Eye (tissue), 1 donor: ENCODE data around the gene FFAR2.
"Not testable (repeated sequence)": the region's sequence is repeated elsewhere in the genome, so short reads cannot be mapped to it uniquely, and the experiment has no call there.

Source experiments
- DNase-seq: peaks from one replicate; pipeline ENCODE4 v3.0.0-alpha.2; 2015

The FFAR2 gene

DNA sequence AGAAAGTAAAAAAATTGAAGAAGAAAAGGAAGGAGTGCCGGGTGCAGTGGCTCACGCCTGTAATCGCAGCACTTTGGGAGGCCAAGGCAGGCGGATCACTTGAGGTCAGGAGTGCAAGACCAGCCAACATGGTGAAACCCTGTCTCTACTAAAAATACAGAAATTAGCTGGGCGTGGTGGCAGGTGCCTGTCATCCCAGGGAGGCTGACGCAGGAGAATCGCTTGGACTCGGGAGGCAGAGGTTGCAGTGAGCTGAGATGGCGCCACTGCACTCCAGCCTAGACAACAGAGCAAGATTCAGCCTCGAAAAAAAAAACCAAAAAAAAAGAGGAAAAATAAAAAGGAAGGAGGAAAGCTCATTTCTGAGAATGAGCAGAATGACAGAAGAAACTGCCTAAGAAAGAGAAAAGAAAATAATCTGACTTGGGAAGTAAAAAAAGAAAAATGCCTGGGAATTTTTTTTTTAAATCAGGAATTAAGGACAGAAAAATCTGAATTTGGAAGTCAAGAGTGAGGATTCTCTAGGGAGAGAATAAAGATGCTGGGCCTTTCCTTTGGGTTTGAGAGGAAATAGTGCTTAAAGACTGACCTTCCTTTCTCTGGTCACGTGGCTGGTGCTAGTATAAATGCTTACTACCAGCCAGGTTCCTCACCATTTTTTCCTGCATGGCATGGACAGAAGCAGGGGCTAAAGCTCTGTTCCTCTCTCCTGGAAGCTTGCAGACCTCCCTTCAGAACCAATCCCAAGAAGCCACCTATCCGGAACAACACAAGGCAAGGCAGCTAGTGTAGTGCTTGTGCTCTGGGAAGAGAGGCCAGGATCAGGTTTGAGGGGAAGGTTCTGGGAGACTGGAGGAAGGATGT is at the start of gene FFAR2:
Gene FFAR2, plus strand, starts transcription at position 652 of the 864 bp plus-strand sequence. CDS start 1,458 bp downstream, outside the sequence.
- DNase-seq = no peak

DNA sequence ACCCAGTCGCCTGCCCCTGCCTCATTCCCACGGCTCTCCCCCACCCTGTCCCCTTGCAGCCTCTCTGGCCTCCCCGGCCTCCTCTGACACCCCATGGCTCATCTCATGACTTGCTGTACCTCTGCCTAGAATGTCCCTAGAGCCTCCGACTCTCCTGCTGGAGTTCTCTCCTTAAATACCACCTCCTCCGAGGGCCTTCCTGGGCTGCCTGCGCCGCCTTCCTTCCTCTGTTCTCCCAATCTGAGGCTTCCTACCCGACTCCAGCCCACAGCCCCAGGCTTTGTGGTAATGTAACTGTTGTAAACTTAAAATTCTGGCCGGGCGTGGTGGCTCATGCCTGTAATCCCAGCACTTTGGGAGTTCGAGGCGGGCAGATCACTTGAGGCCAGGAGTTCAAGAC is 49.5 kb upstream of the FFAR2 start:
- DNase-seq = no peak

DNA sequence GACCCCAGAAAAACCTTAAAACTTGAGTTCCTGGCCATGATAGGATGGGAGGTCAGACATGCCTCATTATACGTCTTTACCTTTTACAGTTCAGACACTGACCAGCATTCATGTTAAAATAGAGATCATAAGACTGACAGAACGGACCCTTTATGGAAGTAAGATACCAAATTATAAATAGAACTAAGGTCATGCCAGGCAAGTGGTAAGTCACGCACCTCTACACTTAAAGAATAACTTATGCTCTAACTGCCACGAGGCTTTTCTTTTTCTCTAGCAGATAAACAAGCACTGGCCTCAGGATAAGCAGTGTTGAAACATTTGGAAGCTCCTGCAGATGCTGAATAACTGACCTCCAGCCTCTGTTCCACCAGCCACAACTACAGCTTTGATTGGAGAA is 48.8 kb upstream of the FFAR2 start:
- DNase-seq = no peak

DNA sequence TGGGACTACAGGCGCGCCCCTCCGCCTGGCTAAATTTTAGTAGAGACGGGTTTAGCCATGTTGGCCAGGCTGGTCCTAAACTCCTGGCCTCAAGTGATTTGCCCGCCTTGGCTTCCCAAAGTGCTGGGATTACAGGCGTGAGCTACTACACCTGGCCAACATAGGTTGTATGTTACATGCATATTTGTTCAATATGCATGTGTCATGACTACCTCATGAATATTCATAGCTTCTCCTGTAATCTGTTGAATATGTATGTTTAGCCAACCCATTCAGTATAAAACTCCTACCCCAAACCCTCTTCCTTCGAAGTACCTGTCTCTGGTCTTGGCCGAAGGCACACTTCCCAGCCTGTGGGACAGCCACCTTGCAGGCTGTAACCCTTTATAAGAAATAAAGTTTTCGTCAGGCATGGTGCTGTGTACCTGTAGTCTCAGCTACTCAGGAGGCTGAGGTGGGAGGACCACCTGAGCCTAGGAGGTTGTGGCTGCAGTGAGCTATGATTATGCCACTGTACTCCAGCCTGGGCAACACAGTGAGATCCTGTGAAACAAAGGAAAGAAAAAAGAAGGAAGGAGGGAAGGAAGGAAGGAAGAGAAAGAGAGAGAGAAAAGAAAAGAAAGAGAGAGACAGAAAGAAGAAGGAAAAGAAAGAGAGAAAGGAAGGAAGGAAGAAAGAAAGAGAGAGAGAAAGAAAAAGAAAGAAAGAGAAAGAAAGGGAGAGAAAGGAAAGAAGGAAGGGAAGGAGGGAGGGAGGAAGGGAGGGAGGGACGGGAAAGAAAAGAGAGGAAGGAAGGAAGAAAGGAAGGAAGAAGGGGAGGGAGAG is 47.9 kb upstream of the FFAR2 start:
- no peak for DNase-seq

DNA sequence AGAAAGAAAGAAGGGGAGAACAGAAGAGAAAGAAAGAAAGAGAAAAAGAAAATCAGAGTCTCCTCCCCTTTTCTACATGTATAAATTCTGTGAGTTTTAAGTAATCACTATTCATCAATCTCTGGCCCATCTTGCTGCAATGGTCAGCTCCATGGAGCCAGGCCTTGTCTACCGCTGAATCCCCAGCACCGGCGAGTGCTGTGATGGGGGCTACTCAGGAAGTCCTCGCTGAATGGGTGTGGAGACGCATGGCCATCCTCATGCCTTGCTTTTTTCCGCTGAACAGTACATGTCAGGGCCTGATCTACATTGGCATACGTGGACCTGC is 47.3 kb upstream of the FFAR2 start:
- DNase-seq = no peak

DNA sequence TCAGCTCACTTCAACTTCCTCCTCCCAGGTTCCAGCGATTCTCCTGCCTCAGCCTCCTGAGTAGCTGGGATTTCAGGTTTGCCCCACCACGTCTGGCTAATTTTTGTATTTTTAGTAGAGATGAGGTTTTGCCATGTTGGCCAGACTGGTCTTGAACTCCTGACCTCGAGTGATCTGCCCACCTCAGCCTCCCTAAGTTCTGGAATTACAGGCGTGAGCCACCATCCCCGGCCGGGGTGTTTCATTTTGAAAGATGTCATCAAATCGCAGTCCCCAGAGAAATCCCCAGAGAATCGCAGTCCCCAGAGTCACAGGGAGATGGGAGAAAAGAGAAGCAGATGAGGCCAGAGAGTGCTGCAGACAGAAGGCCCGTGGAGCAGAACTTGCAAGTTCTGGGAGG is 46.6 kb upstream of the FFAR2 start:
- DNase-seq = not testable (repeated sequence)

DNA sequence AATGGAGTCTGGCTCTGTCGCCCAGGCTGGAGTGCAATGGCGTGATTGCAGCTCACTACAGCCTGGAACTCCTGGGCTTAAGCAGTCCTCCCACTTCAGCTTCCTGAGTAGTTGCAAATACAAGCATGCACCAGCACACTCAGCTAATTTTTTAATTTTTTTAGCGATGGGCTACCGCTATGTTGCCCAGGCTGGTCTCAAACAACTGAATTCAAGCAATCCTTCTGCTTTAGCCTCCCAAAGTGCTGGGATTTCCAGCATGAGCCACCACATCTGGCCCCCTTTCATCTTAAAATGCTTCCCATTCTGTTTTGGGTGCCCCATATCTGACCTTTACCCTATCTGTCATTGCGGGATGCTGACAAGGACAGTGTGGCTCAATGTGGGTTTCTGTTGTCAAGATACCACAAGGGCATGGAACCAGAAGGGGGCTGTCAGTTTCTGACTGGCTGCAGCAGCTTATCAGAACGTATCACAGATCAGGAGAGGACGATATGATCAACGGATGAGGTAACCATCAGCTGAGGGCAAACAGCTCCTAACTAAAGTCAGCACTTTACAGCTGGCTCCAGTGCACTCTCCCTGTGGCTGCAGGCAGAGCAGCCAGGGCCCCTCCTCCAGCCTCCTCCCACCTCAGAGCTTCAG is 44.8 kb upstream of the FFAR2 start:
- no peak for DNase-seq

GRCh38 chr19:35404879-35405622 is 43.0 kb upstream of the FFAR2 start:
- DNase-seq = no peak

GRCh38 chr19:35407619-35408018 is 40.4 kb upstream of the FFAR2 start:
- no peak for DNase-seq

DNA sequence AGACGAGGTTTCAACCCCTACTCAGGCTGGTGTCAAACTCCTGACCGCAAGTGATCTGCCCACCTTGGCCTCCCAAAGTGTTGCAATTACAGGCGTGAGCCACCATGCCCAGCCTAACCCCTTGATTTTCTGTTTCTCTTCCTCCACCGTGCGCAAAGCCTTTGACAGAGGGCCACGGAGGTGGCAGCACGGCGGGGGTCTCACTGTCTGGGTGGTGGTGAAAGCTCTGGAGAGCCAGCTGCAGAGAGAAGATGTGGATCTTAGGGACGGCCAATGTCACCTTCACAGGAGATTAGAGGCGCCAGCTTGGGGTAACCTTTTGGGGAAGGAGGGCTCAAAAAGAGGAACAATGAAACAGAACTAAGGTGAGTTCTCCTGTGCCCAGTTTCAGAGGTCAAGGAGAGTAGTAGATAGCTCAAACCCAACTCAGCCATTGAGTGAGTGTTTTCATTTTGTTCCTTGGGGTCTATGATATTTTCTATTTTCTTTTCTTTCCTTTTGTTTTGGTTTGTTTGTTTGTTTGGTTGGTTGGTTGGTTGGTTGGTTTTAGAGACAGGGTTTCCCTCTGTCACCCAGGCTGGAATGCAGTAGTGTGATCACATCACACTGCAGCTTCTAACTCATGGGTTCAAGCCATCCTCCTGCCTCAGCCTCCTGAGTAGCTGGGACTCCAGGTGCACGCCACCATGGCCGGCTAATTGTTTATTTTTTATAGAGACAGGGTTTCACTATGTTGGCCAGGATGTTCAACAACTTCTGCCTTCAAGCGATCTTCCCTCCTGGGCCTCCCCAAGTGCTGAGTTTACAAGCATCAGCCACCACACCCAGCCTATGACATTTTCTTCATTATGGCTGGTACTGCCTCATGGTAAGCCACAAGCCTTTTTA is 39.5 kb upstream of the FFAR2 start:
- DNase-seq = no peak

- no peak for DNase-seq
Observed at GRCh38 chr19:35409191-35409590, 38.9 kb upstream of the FFAR2 start.

GRCh38 chr19:35410487-35410886 is 37.6 kb upstream of the FFAR2 start:
- no peak for DNase-seq

DNA sequence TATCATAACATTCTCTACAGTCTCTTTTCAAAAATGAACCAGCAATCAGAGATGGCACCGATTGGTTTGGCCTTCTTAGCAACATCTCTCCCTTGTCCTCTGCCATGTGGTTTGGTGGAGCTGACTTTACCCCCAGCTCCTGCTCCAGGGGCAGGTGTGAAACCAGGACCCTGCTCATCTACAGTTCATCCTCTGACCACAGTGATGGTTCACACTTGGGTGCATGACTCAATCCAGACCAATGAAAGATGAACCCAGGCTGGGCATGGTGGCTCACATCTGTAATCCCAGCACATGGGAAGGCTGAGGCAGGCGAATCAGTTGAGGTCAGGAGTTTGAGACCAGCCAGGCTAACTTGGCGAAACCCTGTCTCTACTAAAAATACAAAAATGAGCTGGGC is 33.6 kb upstream of the FFAR2 start:
- DNase-seq = no peak

DNA sequence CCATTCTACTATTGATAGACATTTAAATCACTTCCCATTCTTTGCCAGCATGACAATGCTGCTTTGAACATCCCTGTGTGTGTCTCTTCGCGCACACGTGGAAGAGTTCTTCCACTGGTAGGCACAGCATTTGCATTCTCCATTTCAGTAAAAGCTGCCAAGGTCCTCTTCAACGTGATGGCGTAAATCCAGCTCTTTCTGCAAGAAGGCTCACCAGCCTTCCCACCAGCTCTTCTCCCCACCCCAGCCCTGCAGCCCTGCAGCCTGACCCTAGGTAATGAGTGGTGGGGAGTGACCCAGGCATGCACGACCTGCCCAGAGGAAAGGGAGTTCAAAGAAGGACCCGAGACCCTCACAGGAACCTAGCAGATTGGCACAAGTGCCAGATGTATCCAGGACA is 31.7 kb upstream of the FFAR2 start:
- DNase-seq = no peak

- DNase-seq = no peak
Observed at GRCh38 chr19:35417278-35417677, 30.8 kb upstream of the FFAR2 start.

GRCh38 chr19:35417713-35418534 is 30.1 kb upstream of the FFAR2 start:
- no peak for DNase-seq

DNA sequence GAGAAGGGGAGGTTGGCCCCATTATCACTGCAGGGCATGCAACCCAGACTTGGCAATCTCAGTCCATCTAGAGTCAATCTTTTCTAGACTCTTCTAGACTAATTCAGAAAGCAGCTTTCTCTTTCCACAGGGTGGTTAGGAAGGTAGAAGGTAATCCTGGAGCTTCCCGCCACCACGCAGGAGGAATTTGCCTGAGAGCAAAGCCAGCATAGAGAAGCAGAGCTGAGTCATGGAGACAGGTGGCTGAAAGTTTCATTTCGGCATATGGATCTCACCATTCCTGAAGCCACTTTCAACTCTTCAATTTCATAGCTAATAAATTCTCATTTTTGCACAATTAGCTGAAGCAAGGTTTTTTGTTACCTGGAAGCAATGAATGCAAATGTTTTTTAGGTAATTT is 29.0 kb upstream of the FFAR2 start:
- no peak for DNase-seq

GRCh38 chr19:35419805-35420204 is 28.3 kb upstream of the FFAR2 start:
- no peak for DNase-seq

- no peak for DNase-seq
Observed at GRCh38 chr19:35421362-35421761, 26.7 kb upstream of the FFAR2 start.

DNA sequence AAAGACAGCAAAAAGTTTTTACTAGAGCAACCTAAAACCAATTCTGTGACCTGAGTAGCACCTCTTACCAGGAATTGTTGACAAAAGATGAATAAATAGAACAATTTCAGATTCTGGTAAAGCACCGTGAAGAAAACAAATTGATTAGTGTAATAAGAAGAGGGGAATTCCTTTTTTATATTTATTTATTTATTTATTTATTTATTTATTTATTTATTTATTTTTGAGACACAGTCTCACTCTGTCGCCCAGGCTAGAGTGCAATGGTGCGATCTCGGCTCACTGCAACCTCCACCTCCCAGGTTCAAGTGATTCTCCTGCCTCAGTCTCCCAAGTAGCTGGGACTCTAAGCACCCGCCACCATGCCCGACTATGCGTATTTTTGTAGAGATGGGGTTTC is 24.7 kb upstream of the FFAR2 start:
- not testable (repeated sequence) for DNase-seq

DNA sequence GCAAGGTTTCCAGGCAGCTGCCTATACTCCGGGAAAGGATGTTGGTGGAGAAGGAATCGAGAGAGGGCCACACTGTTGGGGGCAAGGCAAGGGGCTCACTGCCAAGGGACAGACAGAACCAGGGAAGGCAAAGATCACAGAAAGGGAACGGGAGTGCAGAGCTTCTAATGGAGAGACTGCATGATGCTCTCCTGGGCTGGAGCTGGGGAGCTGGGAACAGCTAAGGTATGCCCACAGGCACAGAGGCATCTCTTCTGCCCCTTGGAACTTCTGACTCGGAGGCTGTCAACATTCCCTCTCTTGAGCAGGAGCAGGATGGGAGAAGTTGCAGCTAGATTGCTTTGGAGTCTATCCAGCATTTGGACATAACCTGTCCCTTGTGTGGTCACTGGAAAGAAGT is 22.4 kb upstream of the FFAR2 start:
- DNase-seq = no peak
